Rectal smooth muscle tissue (tissue), 1 donor: ENCODE measurements around the gene TMC2.
"Not testable (repeated sequence)": the region's sequence is repeated elsewhere in the genome, so short reads cannot be mapped to it uniquely, and the experiment has no call there.

Experiments used
- H3K27ac ChIP-seq: one replicate; pipeline ENCODE4 v1.7.0; 2013; ENCODE audit warnings: low read depth, low read length, inconsistent platforms
- H3K27me3 ChIP-seq: one replicate; pipeline ENCODE4 v1.7.0; 2013; ENCODE audit warnings: low read length; ENCODE audit not compliant: control insufficient read depth, insufficient read depth
- H3K36me3 ChIP-seq: one replicate; pipeline ENCODE4 v1.7.0; 2013; ENCODE audit warnings: low read length; ENCODE audit not compliant: control insufficient read depth, insufficient read depth
- H3K4me1 ChIP-seq: one replicate; pipeline ENCODE4 v1.7.0; 2013; ENCODE audit warnings: low read length; ENCODE audit not compliant: control insufficient read depth, insufficient read depth
- H3K4me3 ChIP-seq: one replicate; pipeline ENCODE4 v1.7.0; 2013; ENCODE audit warnings: low read length
- H3K9ac ChIP-seq: one replicate; pipeline ENCODE4 v1.7.0; 2013; ENCODE audit warnings: low read length

Gene TMC2

GRCh38 chr20:2518096-2518495, 18.3 kb upstream of the TMC2 start:
- no peaks in the 10 kb centered on the region for H3K4me1 ChIP-seq
- H3K9ac ChIP-seq: no peak overlapping the region
- H3K27ac ChIP-seq: no peak overlapping the region
- no peak overlapping the region for H3K4me3 ChIP-seq
- no peaks in the 10 kb centered on the region for H3K27me3 ChIP-seq
- no peaks in the 10 kb centered on the region for H3K36me3 ChIP-seq

GRCh38 chr20:2518558-2518957, 17.8 kb upstream of the TMC2 start:
- H3K9ac ChIP-seq: no peak overlapping the region
- no peak overlapping the region for H3K27ac ChIP-seq
- no peak overlapping the region for H3K4me3 ChIP-seq
- no peaks in the 10 kb centered on the region for H3K4me1 ChIP-seq
- H3K36me3 ChIP-seq: no peaks in the 10 kb centered on the region
- H3K27me3 ChIP-seq: no peaks in the 10 kb centered on the region

- no peaks in the 10 kb centered on the region for H3K4me1 ChIP-seq
- no peaks in the 10 kb centered on the region for H3K27me3 ChIP-seq
- no peak overlapping the region for H3K27ac ChIP-seq
- H3K36me3 ChIP-seq: no peaks in the 10 kb centered on the region
- H3K9ac ChIP-seq: no peak overlapping the region
- H3K4me3 ChIP-seq: no peak overlapping the region
These were observed 17.1 kb upstream of the TMC2 start for GRCh38 chr20:2519115-2519809.

- Histone ChIP-seq H3K9ac (no peak overlapping the region), H3K27me3 (no peaks in the 10 kb centered on the region), H3K4me3 (no peak overlapping the region), H3K27ac (no peak overlapping the region), H3K36me3 (no peaks in the 10 kb centered on the region), H3K4me1 (no peaks in the 10 kb centered on the region)
These were observed 15.8 kb upstream of the TMC2 start for GRCh38 chr20:2520617-2521016.

DNA sequence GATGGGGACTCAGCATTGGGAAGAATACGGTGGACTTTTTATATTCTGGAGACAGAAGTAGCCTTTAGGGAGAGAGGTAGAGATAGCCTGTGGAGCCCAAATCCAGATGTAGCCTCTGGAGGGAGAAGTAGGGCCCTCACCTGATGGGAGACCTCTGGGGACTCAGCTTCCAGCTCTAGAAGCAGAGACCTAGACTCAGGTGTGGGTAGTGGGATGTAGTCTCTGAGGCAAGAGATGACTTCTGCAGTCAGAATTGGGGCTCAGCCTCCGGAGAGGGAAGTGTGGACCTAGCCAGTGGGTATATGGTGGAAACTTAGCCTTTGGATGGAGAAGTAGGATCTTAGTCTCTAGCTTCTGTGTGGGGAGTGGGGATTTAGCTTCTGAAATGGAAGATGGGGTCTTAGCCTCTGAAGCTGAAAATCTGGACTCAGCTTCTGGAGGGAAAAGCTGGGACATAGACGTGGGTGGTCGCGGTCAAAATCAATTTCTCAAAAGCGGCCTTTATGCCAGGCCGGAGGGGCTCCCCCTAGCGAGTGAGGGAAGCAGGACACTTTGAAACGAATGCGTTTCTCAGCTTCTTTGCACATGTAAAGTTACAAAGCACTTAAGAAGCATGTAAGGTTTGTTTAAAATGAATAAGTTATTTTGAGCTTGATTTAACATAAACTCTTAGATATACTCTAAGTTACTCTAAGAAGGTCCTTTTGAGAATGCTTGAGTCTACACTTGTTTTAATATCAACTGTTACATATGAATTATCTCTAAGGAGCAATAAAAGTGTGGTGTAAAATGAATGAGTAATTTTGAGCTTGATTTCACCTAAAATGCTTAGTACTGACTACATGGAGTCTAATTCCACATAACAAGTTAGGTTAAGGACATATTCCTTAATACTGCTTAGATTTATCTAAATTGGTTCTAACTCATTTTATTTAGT, 14.7 kb upstream of the TMC2 start:
- H3K9ac ChIP-seq: no peak overlapping the region
- no peak overlapping the region for H3K4me3 ChIP-seq
- no peaks in the 10 kb centered on the region for H3K4me1 ChIP-seq
- no peaks in the 10 kb centered on the region for H3K27me3 ChIP-seq
- no peaks in the 10 kb centered on the region for H3K36me3 ChIP-seq
- no peak overlapping the region for H3K27ac ChIP-seq

DNA sequence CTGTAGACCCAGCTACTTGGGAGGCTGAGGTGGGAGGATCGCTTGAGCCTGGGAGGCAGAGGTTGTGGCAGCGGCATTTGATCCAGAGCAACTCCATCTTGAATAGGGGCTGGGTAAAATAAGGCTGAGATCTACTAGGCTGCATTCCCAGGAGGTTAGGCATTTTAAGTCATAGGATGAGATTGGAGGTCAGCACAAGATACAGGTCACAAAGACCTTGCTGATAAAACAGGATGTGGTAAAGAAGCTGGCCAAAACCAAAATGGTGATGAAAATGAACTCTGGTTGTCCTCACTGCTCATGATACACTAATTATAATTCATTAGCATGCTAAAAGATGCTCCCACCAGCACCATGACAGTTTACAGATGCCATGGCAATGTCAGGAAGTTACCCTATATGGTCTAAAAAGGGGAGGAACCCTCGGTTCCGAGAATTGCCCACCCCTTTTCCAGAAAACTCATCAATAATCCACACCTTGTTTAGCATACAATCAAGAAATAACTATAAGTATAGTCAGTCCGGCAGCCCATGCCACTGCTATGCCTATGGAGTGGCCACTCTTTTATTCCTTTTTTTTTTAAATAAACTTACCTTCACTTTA, 13.4 kb upstream of the TMC2 start:
- not testable (repeated sequence) for H3K4me3 ChIP-seq, H3K27me3 ChIP-seq, H3K4me1 ChIP-seq, H3K36me3 ChIP-seq, H3K9ac ChIP-seq, H3K27ac ChIP-seq

DNA sequence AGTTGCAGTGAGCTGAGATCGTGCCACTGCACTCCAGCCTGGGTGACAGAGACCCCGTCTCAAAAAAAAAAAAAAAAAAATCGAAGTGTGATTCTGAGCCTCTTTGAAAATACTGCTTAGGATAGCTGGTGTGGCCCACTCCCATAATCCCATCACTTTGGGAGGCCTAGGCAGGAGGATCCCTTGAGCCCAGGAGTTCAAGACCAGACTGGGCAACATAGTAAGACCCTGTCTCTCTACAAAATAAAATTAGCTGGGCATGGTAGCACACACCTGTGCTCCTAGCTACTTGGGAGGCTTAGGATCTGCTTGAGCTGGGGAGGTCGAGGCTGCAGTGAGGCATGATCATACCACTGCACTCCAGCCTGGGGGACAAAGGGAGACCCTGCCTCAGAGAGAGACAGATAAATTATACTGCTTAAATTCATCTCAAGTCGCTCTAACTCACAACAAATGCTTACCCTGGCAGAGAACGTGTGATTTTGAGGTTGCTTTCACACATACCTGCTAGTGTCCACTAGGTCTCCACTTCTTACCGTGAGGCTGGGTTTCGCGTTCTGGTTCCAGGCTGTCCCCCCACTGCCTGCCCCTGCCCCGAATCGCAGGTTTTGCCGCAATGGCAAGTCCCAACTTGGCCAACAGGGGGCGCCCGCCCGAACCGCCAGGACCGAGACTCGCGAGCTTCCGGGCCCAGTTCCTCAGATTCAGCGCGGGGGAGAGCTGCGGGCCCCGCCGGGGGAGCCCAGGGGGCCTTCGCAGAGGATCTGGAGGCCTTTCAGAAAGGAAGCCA, 12.3 kb upstream of the TMC2 start:
- peak overlapping the region; percentile 64 for H3K9ac ChIP-seq
- no peaks in the 10 kb centered on the region for H3K27me3 ChIP-seq
- H3K4me3 ChIP-seq: peak overlapping the region; percentile 85
- peak overlapping the region; percentile 86 for H3K27ac ChIP-seq
- no peaks in the 10 kb centered on the region for H3K4me1 ChIP-seq
- no peaks in the 10 kb centered on the region for H3K36me3 ChIP-seq

DNA sequence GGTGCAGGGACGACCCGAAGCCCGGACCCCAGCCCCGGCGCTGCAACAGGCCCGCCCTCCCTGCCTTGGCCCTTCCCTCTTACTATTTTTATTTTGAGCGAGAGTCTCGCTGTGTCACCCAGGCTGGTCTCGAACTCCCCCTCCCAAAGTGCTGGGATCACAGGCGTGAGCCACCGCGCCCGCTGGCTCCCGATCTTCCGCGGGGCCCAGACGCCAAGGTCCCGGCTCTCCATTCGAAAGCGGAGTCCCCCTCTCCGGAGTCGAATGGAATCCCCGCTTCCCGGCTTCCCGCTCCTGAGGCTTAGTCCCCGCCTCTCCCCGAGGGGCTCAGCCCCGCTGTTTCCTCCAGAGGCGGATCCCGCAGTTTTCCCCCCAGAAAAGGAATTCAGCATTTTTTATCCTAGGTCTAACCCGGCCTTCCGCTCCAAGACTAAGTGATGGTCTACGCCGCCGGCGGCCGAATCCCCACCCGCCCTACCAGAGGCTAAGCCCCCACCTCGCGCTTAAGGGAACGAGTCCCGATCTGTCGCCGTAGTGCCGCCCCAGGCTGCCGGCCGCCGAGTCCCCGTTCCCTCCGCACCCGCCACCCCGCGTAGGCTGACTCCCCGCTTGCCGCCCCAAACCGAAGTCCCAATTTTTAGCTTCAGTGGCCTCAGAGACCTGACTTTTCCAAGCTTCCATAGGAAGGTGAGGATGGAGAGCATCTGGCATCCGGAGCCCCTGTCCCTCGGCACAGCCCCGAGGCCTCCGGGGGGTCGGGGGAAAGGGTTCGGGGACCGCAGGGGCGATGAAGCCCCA, 11.5 kb upstream of the TMC2 start:
- peak overlapping the region; percentile 86 for H3K27ac ChIP-seq
- no peaks in the 10 kb centered on the region for H3K4me1 ChIP-seq
- no peaks in the 10 kb centered on the region for H3K27me3 ChIP-seq
- peak overlapping the region; percentile 85 for H3K4me3 ChIP-seq
- H3K36me3 ChIP-seq: no peaks in the 10 kb centered on the region
- H3K9ac ChIP-seq: peak overlapping the region; percentile 64

DNA sequence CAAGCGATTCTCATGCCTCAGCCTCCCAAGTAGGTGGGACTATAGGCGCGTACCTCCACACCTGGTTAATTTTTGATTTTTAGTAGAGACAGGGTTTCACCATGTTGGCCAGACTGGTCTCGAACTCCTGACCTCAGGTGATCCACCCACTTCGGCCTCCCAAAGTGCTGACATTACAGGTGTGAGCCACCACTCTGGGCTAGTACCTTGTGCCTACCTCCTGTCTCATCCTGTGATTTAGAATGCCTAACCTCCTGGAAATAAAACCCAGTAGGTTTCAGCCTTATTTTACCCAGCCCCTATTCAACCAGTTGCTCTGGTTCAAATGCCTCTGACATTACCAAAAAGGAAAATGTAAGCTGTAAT, 10.2 kb upstream of the TMC2 start:
- H3K27ac ChIP-seq, H3K9ac ChIP-seq, H3K27me3 ChIP-seq, H3K4me1 ChIP-seq, H3K4me3 ChIP-seq, H3K36me3 ChIP-seq: not testable (repeated sequence)

GRCh38 chr20:2527762-2528161, 8.6 kb upstream of the TMC2 start:
- H3K36me3 ChIP-seq: no peaks in the 10 kb centered on the region
- H3K4me1 ChIP-seq: no peaks in the 10 kb centered on the region
- no peak overlapping the region for H3K4me3 ChIP-seq
- H3K9ac ChIP-seq: no peak overlapping the region
- no peak overlapping the region for H3K27ac ChIP-seq
- no peaks in the 10 kb centered on the region for H3K27me3 ChIP-seq

GRCh38 chr20:2528671-2529271, 7.6 kb upstream of the TMC2 start:
- no peaks in the 10 kb centered on the region for H3K36me3 ChIP-seq
- no peaks in the 10 kb centered on the region for H3K27me3 ChIP-seq
- H3K4me1 ChIP-seq: no peaks in the 10 kb centered on the region
- H3K4me3 ChIP-seq: no peak overlapping the region
- H3K9ac ChIP-seq: no peak overlapping the region
- H3K27ac ChIP-seq: no peak overlapping the region
